ENCODE measurements around the gene MGME1.

Gene MGME1

GRCh38 chr20:17940224-17940971 lies 28.4 kb upstream of the MGME1 start:
- DNase-seq (ENCODE audit: low read depth): no peak

GRCh38 chr20:17941087-17941825 lies 27.6 kb upstream of the MGME1 start:
- DNase-seq (ENCODE audit: low read depth): no peak

GRCh38 chr20:17941826-17942196 lies 27.0 kb upstream of the MGME1 start:
- DNase-seq (ENCODE audit: low read depth): no peak

GRCh38 chr20:17943343-17943742 lies 25.5 kb upstream of the MGME1 start:
- no peak for DNase-seq (ENCODE audit: low read depth)

- DNase-seq (ENCODE audit: low read depth): no peak
Measured at GRCh38 chr20:17944854-17945474, 23.9 kb upstream of the MGME1 start.

- no peak for DNase-seq (ENCODE audit: low read depth)
Measured at GRCh38 chr20:17946040-17946439, 22.8 kb upstream of the MGME1 start.

GRCh38 chr20:17946572-17947473 lies 22.0 kb upstream of the MGME1 start:
- DNase-seq (ENCODE audit: low read depth): no peak

GRCh38 chr20:17947474-17947815 lies 21.4 kb upstream of the MGME1 start:
- no peak for DNase-seq (ENCODE audit: low read depth)

GRCh38 chr20:17948442-17948841 lies 20.4 kb upstream of the MGME1 start:
- no peak for DNase-seq (ENCODE audit: low read depth)

GRCh38 chr20:17949899-17950298 lies 18.9 kb upstream of the MGME1 start:
- DNase-seq (ENCODE audit: low read depth): no peak

- DNase-seq (ENCODE audit: low read depth): no peak
Measured at GRCh38 chr20:17950670-17951069, 18.1 kb upstream of the MGME1 start.

- no peak for DNase-seq (ENCODE audit: low read depth)
Measured at GRCh38 chr20:17951323-17951722, 17.5 kb upstream of the MGME1 start.

- DNase-seq (ENCODE audit: low read depth): no peak
Measured at GRCh38 chr20:17952692-17953684, 15.8 kb upstream of the MGME1 start.

GRCh38 chr20:17953935-17954334 lies 14.9 kb upstream of the MGME1 start:
- no peak for DNase-seq (ENCODE audit: low read depth)

GRCh38 chr20:17955302-17955701 lies 13.5 kb upstream of the MGME1 start:
- no peak for DNase-seq (ENCODE audit: low read depth)

GRCh38 chr20:17956099-17956685 lies 12.6 kb upstream of the MGME1 start:
- DNase-seq (ENCODE audit: low read depth): no peak

GRCh38 chr20:17957505-17958363 lies 11.1 kb upstream of the MGME1 start:
- DNase-seq (ENCODE audit: low read depth): no peak

GRCh38 chr20:17958373-17959256 lies 10.2 kb upstream of the MGME1 start:
- no peak for DNase-seq (ENCODE audit: low read depth)

- DNase-seq (ENCODE audit: low read depth): no peak
Measured at GRCh38 chr20:17959257-17959627, 9.6 kb upstream of the MGME1 start.
